GM12878 (cell line): ENCODE data around the gene LMAN2. TPM values are rescaled to one million over a fixed set of nuclear protein-coding genes. Genes with fewer than 3 reads are reported as not detected.

Source experiments
- ATAC-seq: fragments of 200-7000 bp; cut with Tn5 transposase; 3 replicates; pipeline ENCODE4 v1.9.1; 2020; ENCODE audit warnings: mild to moderate bottlenecking, moderate library complexity
- BruUV-seq: library from RNA; stranded (reverse); fragments of 400-500 nt; replicated peaks from 2 replicates; lab custom pipeline; 2021; lab: Mats Ljungman, UMichigan
- CTCF ChIA-PET: fragments of 300-600 bp; sonication (Branson Sonifier 250); formaldehyde crosslinking; extraction: SDS; loops from one replicate; lab custom pipeline; 2021; ENCODE audit warnings: inconsistent platforms; lab: Yijun Ruan, JAX
- POLR2A ChIA-PET: fragments of 350-600 bp; formaldehyde crosslinking; extraction: SDS; loops from one replicate; lab custom pipeline; 2021; ENCODE audit warnings: inconsistent platforms; lab: Charles Lee
- RAD21 ChIA-PET: fragments of 300-600 bp; sonication (Branson Sonifier 250); formaldehyde crosslinking; loops from one replicate; lab custom pipeline; 2023; ENCODE audit warnings: antibody characterized with exemption; ENCODE audit not compliant: unreplicated experiment; lab: Charles Lee
- SMC1A ChIA-PET: fragments of 300-600 bp; sonication (Branson Sonifier 250); formaldehyde crosslinking; loops from one replicate; lab custom pipeline; 2023; ENCODE audit not compliant: unreplicated experiment, uncharacterized antibody; lab: Charles Lee
- DNase-seq: peaks from one replicate; pipeline ENCODE4 v3.0.0-alpha.2; 2011; ENCODE audit warnings: low read depth, low spot score
- FAIRE-seq: peaks from 3 replicates; lab custom pipeline; 2011; peaks lifted over from hg19 to GRCh38; lab: Jason Lieb, UNC
- H2AFZ ChIP-seq: 2 replicates; pipeline ENCODE4 v1.6.0; 2011; ENCODE audit warnings: low read depth, low read length, control low read depth; ENCODE audit not compliant: control insufficient read depth
- H3K27ac ChIP-seq: 2 replicates; pipeline ENCODE4 v1.5.1; 2011; ENCODE audit warnings: control low read depth; ENCODE audit not compliant: control insufficient read depth, insufficient read depth
- H3K27me3 ChIP-seq, 2 experiments: replicated peaks in 1 of 2; 2 replicates each; pipeline versions ENCODE4 v1.6.0 to v1.6.1; 2011; ENCODE audit warnings: low read length in 1 of 2; ENCODE audit not compliant: control insufficient read depth in 2 of 2, insufficient read depth in 2 of 2
- H3K36me3 ChIP-seq, 2 experiments: 2 replicates each; pipeline ENCODE4 v1.5.1; 2011; ENCODE audit warnings: low read length in 1 of 2; ENCODE audit not compliant: control insufficient read depth in 2 of 2, insufficient read depth in 2 of 2
- H3K4me1 ChIP-seq: 2 replicates; pipeline ENCODE4 v1.6.1; 2011; ENCODE audit warnings: mild to moderate bottlenecking, low read length, moderate library complexity, mixed read lengths; ENCODE audit not compliant: control insufficient read depth, insufficient read depth
- H3K4me2 ChIP-seq: 2 replicates; pipeline ENCODE4 v1.6.0; 2011; ENCODE audit warnings: control low read depth; ENCODE audit not compliant: control insufficient read depth, insufficient read depth
- H3K4me3 ChIP-seq: fragments of 200-600 bp; sonication (generic); 2 replicates; pipeline ENCODE4 v1.5.1; 2016
- H3K79me2 ChIP-seq: 2 replicates; pipeline ENCODE4 v1.6.0; 2011; ENCODE audit warnings: low read length; ENCODE audit not compliant: control insufficient read depth, insufficient read depth
- H3K9ac ChIP-seq: 2 replicates; pipeline ENCODE4 v1.8.0; 2011; ENCODE audit warnings: low read length, control low read depth, mixed read lengths; ENCODE audit not compliant: control insufficient read depth, insufficient read depth
- H3K9me3 ChIP-seq: replicated peaks from 3 replicates; pipeline ENCODE4 v1.5.1; 2011; ENCODE audit warnings: mild to moderate bottlenecking, low read length; ENCODE audit not compliant: control insufficient read depth, insufficient read depth
- H4K20me1 ChIP-seq: 2 replicates; pipeline ENCODE4 v1.6.0; 2011; ENCODE audit not compliant: control insufficient read depth, insufficient read depth
- ATF3 ChIP-seq: IDR thresholded peaks from 2 replicates; pipeline ENCODE4 v1.6.1; 2011; ENCODE audit warnings: low read depth, mild to moderate bottlenecking, low read length, moderate library complexity, borderline replicate concordance; ENCODE audit errors: extremely low read depth
- BCL11A ChIP-seq: IDR thresholded peaks from 2 replicates; pipeline ENCODE4 v1.6.1; 2011; ENCODE audit warnings: low read depth, low read length
- E2F8 ChIP-seq: fragments of 450-650 bp; IDR thresholded peaks from 2 replicates; pipeline ENCODE4 v1.6.1; 2018; ENCODE audit warnings: mild to moderate bottlenecking, low read depth, moderate library complexity; ENCODE audit not compliant: partially characterized antibody
- EED ChIP-seq: sonication (generic); IDR thresholded peaks from 2 replicates; pipeline ENCODE4 v1.6.1; 2016; ENCODE audit warnings: antibody characterized with exemption, low read depth
- ETV6 ChIP-seq, 2 experiments: fragments of 450-650 bp in 1 of 2; IDR thresholded peaks in 1 of 2; conservative IDR thresholded peaks in 1 of 2; 2 replicates each; pipeline ENCODE4 v1.6.1; 2014; ENCODE audit warnings: antibody characterized with exemption in 1 of 2, borderline replicate concordance in 1 of 2, low read depth in 1 of 2, mild to moderate bottlenecking in 1 of 2, moderate library complexity in 1 of 2
- EZH2 ChIP-seq: IDR thresholded peaks from 2 replicates; pipeline ENCODE4 v1.6.1; 2012; ENCODE audit warnings: low read depth, mild to moderate bottlenecking, control low read depth, inconsistent platforms, low read length, borderline replicate concordance; ENCODE audit not compliant: control insufficient read depth
- MEF2A ChIP-seq: IDR thresholded peaks from 2 replicates; pipeline ENCODE4 v1.6.1; 2011; ENCODE audit warnings: low read depth, mild to moderate bottlenecking, low read length, moderate library complexity; ENCODE audit not compliant: insufficient read depth
- MTA2 ChIP-seq: fragments of 450-650 bp; IDR thresholded peaks from 2 replicates; pipeline ENCODE4 v1.6.1; 2016; ENCODE audit warnings: low read depth, mild to moderate bottlenecking, moderate library complexity
- RB1 ChIP-seq: fragments of 450-650 bp; formaldehyde crosslinking; IDR thresholded peaks from 2 replicates; pipeline ENCODE4 v1.6.1; 2017; ENCODE audit warnings: mild to moderate bottlenecking, borderline replicate concordance
- SMC3 ChIP-seq: IDR thresholded peaks from 2 replicates; pipeline ENCODE4 v1.6.1; 2011; ENCODE audit warnings: low read length, improper control_type of control experiment, borderline replicate concordance
- TAF1 ChIP-seq: IDR thresholded peaks from 2 replicates; pipeline ENCODE4 v1.6.1; 2011; ENCODE audit warnings: mild to moderate bottlenecking, low read depth, low read length, borderline replicate concordance
- ZBTB4 ChIP-seq: fragments of 450-650 bp; formaldehyde crosslinking; IDR thresholded peaks from 2 replicates; pipeline ENCODE4 v1.4.0; 2022; ENCODE audit warnings: mild to moderate bottlenecking, moderate library complexity
- WGBS: methylation state at CpG from one replicate; pipeline ENCODE4 v1.1.6; 2016; ENCODE audit warnings: low lambda C conversion rate; ENCODE audit not compliant: insufficient replicate concordance, insufficient coverage; ENCODE audit errors: missing lambda C conversion rate; 5-methylcytosine and 5-hydroxymethylcytosine counted together
- in situ Hi-C: fragments of 300-500 bp; cut with MboI; formaldehyde crosslinking; loops from 9 replicates; pipeline ENCODE4 v1.14.3; 2018; ENCODE audit warnings: mixed read lengths
- intact Hi-C: fragments of 100-400 bp; cut with micrococcal nuclease; formaldehyde crosslinking; loops from one replicate; pipeline ENCODE4 v1.14.2; 2022; ENCODE audit not compliant: unreplicated experiment
- polyA plus RNA-seq, 11 experiments: library from polyadenylated mRNA; depleted of rRNA in 4 of 11; unstranded in 6 of 11; stranded (reverse) in 5 of 11; fragments of >200 nt; fragmentation: Nextera tagmentation in 4 of 11; fragmentation: Illumina TruSeq in 1 of 11; extraction: Ambion mirVana in 4 of 11; extraction: Trizol in 1 of 11; gene quantifications; 1 replicate in 1 of 11; 2 replicates in 10 of 11; pipeline versions ENCODE4 v1.2.1 to v1.2.3, GENCODE V29; 2011 to 2016; ENCODE audit warnings: inconsistent platforms in 2 of 11, missing spikeins in 2 of 11, low read depth in 1 of 11
- total RNA-seq, 4 experiments: library from RNA; depleted of rRNA in 3 of 4; stranded (reverse); fragments of >200 nt in 3 of 4; fragmentation: Illumina TruSeq in 1 of 4; extraction: Trizol in 1 of 4; gene quantifications; 2 replicates each; pipeline versions ENCODE4 v1.2.1 to v1.2.3, GENCODE V29; 2013 to 2021

LMAN2 gene
- total and polyA plus RNA-seq, 10 of the 15 experiments (the other 5 are each of a cell fraction or from before 2014, with no cell fraction given): 2.4 to 264 (median 147) TPM

GRCh38 chr5:177368869-177369644, 17.6 kb upstream of the LMAN2 start:
- no TSS peak for BruUV-seq
- RAD21 ChIA-PET: interaction anchor here (0.6 to 3.0 kb wide), 9 partner anchors 10 to 84 kb away, joined by 3 to 46 read pairs (median 4); partner anchors contain the start of gene LMAN2
- 79% methylated on average over 5 of the region's 5 CpGs for WGBS
- H3K9me3 ChIP-seq: no peaks in the 10 kb centered on the region
- no peak for DNase-seq
- CTCF ChIA-PET: interaction anchor here (0.6 to 6.0 kb wide), 25 partner anchors 8 to 255 kb away, joined by 3 to 88 read pairs (median 5); partner anchors contain the start of genes GRK6, LMAN2, MXD3 and RGS14
- peak; percentile 27 for FAIRE-seq
- H3K9ac ChIP-seq: no peak overlapping the region
- SMC1A ChIA-PET: interaction anchor here (0.7 to 2.6 kb wide), 10 partner anchors 8 to 255 kb away, joined by 3 to 25 read pairs (median 6); partner anchors contain the start of genes LMAN2 and RGS14
- peak overlapping the region; percentile 46 for H3K4me2 ChIP-seq
- no peaks in the 10 kb centered on the region for H3K27me3 ChIP-seq
- intact Hi-C loops (no loop called here), in situ Hi-C loops (no loop called here)
- ATAC-seq: peak; percentile 52
- H2AFZ ChIP-seq: no peak overlapping the region
- H3K4me1 ChIP-seq: peaks cover 43% of the 10 kb centered on the region
- H4K20me1 ChIP-seq: no peaks in the 10 kb centered on the region
- peaks cover 11% of the 10 kb centered on the region for H3K79me2 ChIP-seq
- H3K27ac ChIP-seq: peak overlapping the region; percentile 62
- H3K4me3 ChIP-seq: no peak overlapping the region
- POLR2A ChIA-PET: interaction anchor here (0.5 to 2.7 kb wide), 9 partner anchors 9 to 133 kb away, joined by 3 to 11 read pairs (median 4); partner anchors contain the start of gene RGS14
- H3K36me3 ChIP-seq: peaks cover 14 to 17% of the 10 kb centered on the region in 2 experiments
- TF ChIP-seq RB1: no peak
- TF ChIP-seq ATF3: no peak
- TF ChIP-seq ETV6 (conservative IDR thresholded peaks at IDR 0.05 in 1 of 2, IDR thresholded peaks at IDR 0.05 in 1 of 2; ENCODE audit: borderline replicate concordance in 1 of 2, low read depth in 1 of 2): no peak
- TF ChIP-seq MTA2: no peak
- TF ChIP-seq ZBTB4 (CRISPR knock-in tag): no peak
- peak; percentile 78 for TF ChIP-seq EED
- TF ChIP-seq SMC3: peak; percentile 4; the same call in 1 of the 2 replicates
- TF ChIP-seq TAF1: no peak
- TF ChIP-seq E2F8: no peak
- no peak for TF ChIP-seq EZH2
- TF ChIP-seq BCL11A: no peak
- TF ChIP-seq MEF2A: no peak
